Measurements from ENCODE around the gene SLC44A2. TPM values are rescaled to one million over a fixed set of nuclear protein-coding genes. Genes with fewer than 3 reads are reported as not detected.

SLC44A2 gene
- polyA plus RNA-seq, 1 experiment, result 114 TPM

- POLR2A ChIA-PET, result interaction anchor here (0.7 kb wide), 1 partner anchor 11 kb away, joined by 17 read pairs; no protein-coding TSS in a partner anchor
- H3K27me3 ChIP-seq (ENCODE audit: control insufficient read depth, insufficient read depth, low read length), result no peaks in the 10 kb centered on the region
- no peak overlapping the region for H3K4me3 ChIP-seq (ENCODE audit: low read depth, low read length)
- no peaks in the 10 kb centered on the region; the same call in 1 of the 2 replicates for H3K36me3 ChIP-seq (ENCODE audit: control insufficient read depth, insufficient read depth, low read length)
- DNase-seq (ENCODE audit: low read depth), result no peak
- TF ChIP-seq CTCF (IDR thresholded peaks at IDR 0.05; ENCODE audit: insufficient read depth, low read depth, low read length), result no peak
- CTCF ChIA-PET, result interaction anchor here (1.3 kb wide), 1 partner anchor 31 kb away, joined by 4 read pairs; no protein-coding TSS in a partner anchor
These were observed 12.7 kb upstream of the SLC44A2 start for GRCh38 chr19:10612499-10613119.

GRCh38 chr19:10615429-10616023 lies 9.8 kb upstream of the SLC44A2 start:
- no peak for DNase-seq (ENCODE audit: low read depth)
- ChIA-PET CTCF (interaction anchor here (0.8 kb wide), 1 partner anchor 23 kb away, joined by 5 read pairs; no protein-coding TSS in a partner anchor), POLR2A (no interaction called here)
- TF ChIP-seq CTCF (IDR thresholded peaks at IDR 0.05; ENCODE audit: insufficient read depth, low read depth, low read length), result no peak
- no peaks in the 10 kb centered on the region; the same call in 1 of the 2 replicates for H3K36me3 ChIP-seq (ENCODE audit: control insufficient read depth, insufficient read depth, low read length)
- H3K4me3 ChIP-seq (ENCODE audit: low read depth, low read length), result no peak overlapping the region
- no peaks in the 10 kb centered on the region for H3K27me3 ChIP-seq (ENCODE audit: control insufficient read depth, insufficient read depth, low read length)

- Histone ChIP-seq H3K27me3 (ENCODE audit: control insufficient read depth, insufficient read depth, low read length) (no peaks in the 10 kb centered on the region), H3K36me3 (ENCODE audit: control insufficient read depth, insufficient read depth, low read length) (no peaks in the 10 kb centered on the region; the same call in 1 of the 2 replicates), H3K4me3 (ENCODE audit: low read depth, low read length) (no peak overlapping the region)
- ChIA-PET POLR2A (interaction anchor here (0.6 to 0.7 kb wide), 3 partner anchors 9 to 247 kb away, joined by 3 to 9 read pairs (median 8); no protein-coding TSS in a partner anchor), CTCF (interaction anchor here (0.9 to 2.7 kb wide), 5 partner anchors 27 to 82 kb away, joined by 3 to 10 read pairs (median 4); no protein-coding TSS in a partner anchor)
- TF ChIP-seq CTCF (IDR thresholded peaks at IDR 0.05; ENCODE audit: insufficient read depth, low read depth, low read length), result no peak
- DNase-seq (ENCODE audit: low read depth), result peak; percentile 81
These were observed 7.8 kb upstream of the SLC44A2 start for GRCh38 chr19:10617409-10618121.

GRCh38 chr19:10618846-10619245 lies 6.5 kb upstream of the SLC44A2 start:
- H3K4me3 ChIP-seq (ENCODE audit: low read depth, low read length), result no peak overlapping the region
- POLR2A ChIA-PET, result no interaction called here
- CTCF ChIA-PET, result interaction anchor here (1.2 to 2.7 kb wide), 3 partner anchors 26 to 38 kb away, joined by 5 to 10 read pairs (median 6); no protein-coding TSS in a partner anchor
- DNase-seq (ENCODE audit: low read depth), result no peak
- no peaks in the 10 kb centered on the region for H3K27me3 ChIP-seq (ENCODE audit: control insufficient read depth, insufficient read depth, low read length)
- H3K36me3 ChIP-seq (ENCODE audit: control insufficient read depth, insufficient read depth, low read length), result no peaks in the 10 kb centered on the region; the same call in 1 of the 2 replicates
- TF ChIP-seq CTCF (IDR thresholded peaks at IDR 0.05; ENCODE audit: insufficient read depth, low read depth, low read length), result no peak

- POLR2A ChIA-PET, result no interaction called here
- no peak for TF ChIP-seq CTCF (IDR thresholded peaks at IDR 0.05; ENCODE audit: insufficient read depth, low read depth, low read length)
These were observed 4.6 kb upstream of the SLC44A2 start for GRCh38 chr19:10620786-10621185.

More at GRCh38 chr19:10620786-10621185, 4.6 kb upstream of the SLC44A2 start:
- H3K36me3 ChIP-seq (ENCODE audit: control insufficient read depth, insufficient read depth, low read length), result no peaks in the 10 kb centered on the region; the same call in 1 of the 2 replicates
- no peaks in the 10 kb centered on the region for H3K27me3 ChIP-seq (ENCODE audit: control insufficient read depth, insufficient read depth, low read length)
- no peak overlapping the region for H3K4me3 ChIP-seq (ENCODE audit: low read depth, low read length)
- no peak for DNase-seq (ENCODE audit: low read depth)
- CTCF ChIA-PET, result interaction anchor here (1.8 to 2.2 kb wide), 3 partner anchors 23 to 40 kb away, joined by 5 to 14 read pairs (median 6); no protein-coding TSS in a partner anchor
